ENCODE results near the gene INHBA. TPM values are rescaled to one million over a fixed set of nuclear protein-coding genes. Genes with fewer than 3 reads are reported as not detected.

The INHBA gene
- total and polyA plus RNA-seq, 9 of the 15 experiments (the other 6 are each of a cell fraction or from before 2014, with no cell fraction given), result 0.02 to 0.04 TPM; not detected in 7

DNA sequence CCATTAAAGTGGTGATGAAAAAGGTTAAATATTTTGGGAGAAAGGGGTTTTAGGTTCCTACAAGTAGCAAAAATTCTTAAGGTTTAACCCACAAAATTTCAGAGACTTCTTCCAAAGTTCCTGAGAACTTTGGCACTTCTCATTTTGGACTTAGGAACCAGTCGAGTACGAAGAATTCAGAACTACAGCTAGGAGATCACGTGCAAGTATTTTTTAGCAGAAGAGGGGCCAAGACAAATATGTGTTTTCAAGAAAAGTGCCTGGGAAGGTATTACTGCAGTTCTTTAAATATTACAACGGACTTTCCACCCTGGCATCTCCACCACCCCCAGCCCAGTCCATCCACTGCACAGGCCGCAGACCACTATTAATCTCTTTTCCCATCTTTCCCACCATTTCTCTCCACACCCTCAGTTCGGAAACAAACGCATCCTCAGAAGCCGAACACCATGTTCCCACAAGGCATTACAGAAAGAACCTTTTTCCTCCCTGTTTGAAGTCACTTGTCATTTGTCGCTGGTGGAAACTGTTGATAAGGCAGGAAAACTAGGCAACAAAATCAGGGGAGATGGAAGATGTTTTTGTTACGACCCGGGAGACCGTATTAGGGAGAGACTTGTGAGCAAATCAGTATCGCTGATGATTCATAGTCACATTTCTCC lies 7.1 kb downstream of the INHBA start:
- Histone ChIP-seq H4K20me1 (replicated peaks; ENCODE audit: control insufficient read depth, insufficient read depth, low read length) (no peaks in the 10 kb centered on the region), H3K27me3 (ENCODE audit: control insufficient read depth in 2 of 2, insufficient read depth in 2 of 2, low read length in 2 of 2) (no peaks in the 10 kb centered on the region; a peak in 1 of 5 replicates), H3K36me3 (ENCODE audit: control insufficient read depth, insufficient read depth, low read length) (no peaks in the 10 kb centered on the region), H3K4me2 (ENCODE audit: insufficient read depth, low read length) (no peak overlapping the region), H3K27ac (ENCODE audit: extremely low read depth, low read depth, low read length) (no peak overlapping the region), H3K79me2 (ENCODE audit: control insufficient read depth, insufficient read depth, low read length) (no peaks in the 10 kb centered on the region), H3K4me1 (replicated peaks in 1 of 2; ENCODE audit: control insufficient read depth in 2 of 2, insufficient read depth in 2 of 2, low read length in 2 of 2) (no peaks in the 10 kb centered on the region), H2AFZ (ENCODE audit: low read depth, low read length) (no peak overlapping the region), H3K9ac (ENCODE audit: insufficient read depth in 1 of 2, low read depth in 2 of 2, low read length in 2 of 2) (no peak overlapping the region), H3K4me3 (no peak overlapping the region), H3K9me1 (ENCODE audit: control insufficient read depth, insufficient read depth, low read length) (no peaks in the 10 kb centered on the region), H3K9me3 (replicated peaks; ENCODE audit: control insufficient read depth, insufficient read depth, low read depth, low read length) (no peaks in the 10 kb centered on the region)
- BruUV-seq (replicated peaks), result no TSS peak
- intact Hi-C loops (cut with micrococcal nuclease), result loop anchor here (2.0 to 10.0 kb wide), 3 partner anchors 691 to 1463 kb away; no protein-coding TSS in a partner anchor
- POLR2A ChIA-PET, result no interaction called here
- WGBS (ENCODE audit: insufficient coverage, low coverage, missing lambda C conversion rate), result 0% methylated on average over 13 of the region's 13 CpGs
- DNase-seq (ENCODE audit: extremely low read depth in 1 of 4, low spot score in 3 of 4) (no peak), ATAC-seq (no peak), FAIRE-seq (no peak)
- in situ Hi-C loops (cut with MboI), result no loop called here
- CTCF ChIA-PET (ENCODE audit: low intra/inter-chr PET ratio), result interaction anchor here (1.0 kb wide), 1 partner anchor 1367 kb away, joined by 3 read pairs; no protein-coding TSS in a partner anchor
- TF ChIP-seq MCM7 (IDR thresholded peaks at IDR 0.05), result no peak
- TF ChIP-seq, protein P1, sequence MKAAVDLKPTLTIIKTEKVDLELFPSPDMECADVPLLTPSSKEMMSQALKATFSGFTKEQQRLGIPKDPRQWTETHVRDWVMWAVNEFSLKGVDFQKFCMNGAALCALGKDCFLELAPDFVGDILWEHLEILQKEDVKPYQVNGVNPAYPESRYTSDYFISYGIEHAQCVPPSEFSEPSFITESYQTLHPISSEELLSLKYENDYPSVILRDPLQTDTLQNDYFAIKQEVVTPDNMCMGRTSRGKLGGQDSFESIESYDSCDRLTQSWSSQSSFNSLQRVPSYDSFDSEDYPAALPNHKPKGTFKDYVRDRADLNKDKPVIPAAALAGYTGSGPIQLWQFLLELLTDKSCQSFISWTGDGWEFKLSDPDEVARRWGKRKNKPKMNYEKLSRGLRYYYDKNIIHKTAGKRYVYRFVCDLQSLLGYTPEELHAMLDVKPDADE (conservative IDR thresholded peaks at IDR 0.05; ENCODE audit: control insufficient read depth, low read depth, low read length), result no peak
- no peak for TF ChIP-seq FOXJ2 (tag; IDR thresholded peaks at IDR 0.05)
- TF ChIP-seq NONO (IDR thresholded peaks at IDR 0.05; ENCODE audit: low read depth in 2 of 2, low read length in 1 of 2), result no peak
- no peak for TF ChIP-seq ZNF282 (CRISPR knock-in tag; IDR thresholded peaks at IDR 0.05)
- TF ChIP-seq, protein P2, sequence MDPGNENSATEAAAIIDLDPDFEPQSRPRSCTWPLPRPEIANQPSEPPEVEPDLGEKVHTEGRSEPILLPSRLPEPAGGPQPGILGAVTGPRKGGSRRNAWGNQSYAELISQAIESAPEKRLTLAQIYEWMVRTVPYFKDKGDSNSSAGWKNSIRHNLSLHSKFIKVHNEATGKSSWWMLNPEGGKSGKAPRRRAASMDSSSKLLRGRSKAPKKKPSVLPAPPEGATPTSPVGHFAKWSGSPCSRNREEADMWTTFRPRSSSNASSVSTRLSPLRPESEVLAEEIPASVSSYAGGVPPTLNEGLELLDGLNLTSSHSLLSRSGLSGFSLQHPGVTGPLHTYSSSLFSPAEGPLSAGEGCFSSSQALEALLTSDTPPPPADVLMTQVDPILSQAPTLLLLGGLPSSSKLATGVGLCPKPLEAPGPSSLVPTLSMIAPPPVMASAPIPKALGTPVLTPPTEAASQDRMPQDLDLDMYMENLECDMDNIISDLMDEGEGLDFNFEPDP (CRISPR knock-in tag; IDR thresholded peaks at IDR 0.05), result no peak
- TF ChIP-seq PHB (CRISPR knock-in tag; IDR thresholded peaks at IDR 0.05), result no peak
- no peak for TF ChIP-seq ASH1L (IDR thresholded peaks at IDR 0.05; ENCODE audit: borderline replicate concordance, low read depth, partially characterized antibody)
- TF ChIP-seq ARID1B (IDR thresholded peaks at IDR 0.05), result no peak
- no peak for TF ChIP-seq FOXM1 (IDR thresholded peaks at IDR 0.05; ENCODE audit: low read depth)
- TF ChIP-seq FOXM1 (CRISPR knock-in tag; IDR thresholded peaks at IDR 0.05; ENCODE audit: low read depth), result no peak
- TF ChIP-seq NUFIP1 (IDR thresholded peaks at IDR 0.05; ENCODE audit: partially characterized antibody), result no peak
- TF ChIP-seq, protein P3, sequence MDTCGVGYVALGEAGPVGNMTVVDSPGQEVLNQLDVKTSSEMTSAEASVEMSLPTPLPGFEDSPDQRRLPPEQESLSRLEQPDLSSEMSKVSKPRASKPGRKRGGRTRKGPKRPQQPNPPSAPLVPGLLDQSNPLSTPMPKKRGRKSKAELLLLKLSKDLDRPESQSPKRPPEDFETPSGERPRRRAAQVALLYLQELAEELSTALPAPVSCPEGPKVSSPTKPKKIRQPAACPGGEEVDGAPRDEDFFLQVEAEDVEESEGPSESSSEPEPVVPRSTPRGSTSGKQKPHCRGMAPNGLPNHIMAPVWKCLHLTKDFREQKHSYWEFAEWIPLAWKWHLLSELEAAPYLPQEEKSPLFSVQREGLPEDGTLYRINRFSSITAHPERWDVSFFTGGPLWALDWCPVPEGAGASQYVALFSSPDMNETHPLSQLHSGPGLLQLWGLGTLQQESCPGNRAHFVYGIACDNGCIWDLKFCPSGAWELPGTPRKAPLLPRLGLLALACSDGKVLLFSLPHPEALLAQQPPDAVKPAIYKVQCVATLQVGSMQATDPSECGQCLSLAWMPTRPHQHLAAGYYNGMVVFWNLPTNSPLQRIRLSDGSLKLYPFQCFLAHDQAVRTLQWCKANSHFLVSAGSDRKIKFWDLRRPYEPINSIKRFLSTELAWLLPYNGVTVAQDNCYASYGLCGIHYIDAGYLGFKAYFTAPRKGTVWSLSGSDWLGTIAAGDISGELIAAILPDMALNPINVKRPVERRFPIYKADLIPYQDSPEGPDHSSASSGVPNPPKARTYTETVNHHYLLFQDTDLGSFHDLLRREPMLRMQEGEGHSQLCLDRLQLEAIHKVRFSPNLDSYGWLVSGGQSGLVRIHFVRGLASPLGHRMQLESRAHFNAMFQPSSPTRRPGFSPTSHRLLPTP (IDR thresholded peaks at IDR 0.05; ENCODE audit: borderline replicate concordance, extremely low read depth, insufficient read length), result no peak
- no peak for TF ChIP-seq CHD4 (IDR thresholded peaks at IDR 0.05; ENCODE audit: insufficient read depth, insufficient replicate concordance, low read depth, low read length, poor library complexity, severe bottlenecking)
- no peak for TF ChIP-seq ZNF408 (CRISPR knock-in tag; IDR thresholded peaks at IDR 0.05; ENCODE audit: low read depth)
